Measurements from ENCODE around the gene TSPAN14. TPM values are rescaled to one million over a fixed set of nuclear protein-coding genes. Genes with fewer than 3 reads are reported as not detected.

The TSPAN14 gene
- total RNA-seq, 1 experiment from 2014 or later, result not detected

GRCh38 chr10:80421050-80421706 lies 32.9 kb upstream of the TSPAN14 start:
- DNase-seq (no peak), ATAC-seq (no peak)
- Histone ChIP-seq H4K20me1 (ENCODE audit: low read length) (no peaks in the 10 kb centered on the region), H3K9ac (ENCODE audit: low read length) (no peak overlapping the region), H3K4me2 (ENCODE audit: low read length) (no peak overlapping the region), H3K27ac (ENCODE audit: low read length) (no peak overlapping the region), H2AFZ (ENCODE audit: low read length) (no peak overlapping the region), H3K36me3 (ENCODE audit: low read depth, low read length) (no peaks in the 10 kb centered on the region), H3K4me3 (ENCODE audit: low read length) (no peak overlapping the region), H3F3A (ENCODE audit: low read length, unreplicated experiment) (no peaks in the 10 kb centered on the region), H3K4me1 (ENCODE audit: insufficient read depth, low read length) (no peaks in the 10 kb centered on the region), H3K27me3 (ENCODE audit: low read length) (no peaks in the 10 kb centered on the region), H3K9me2 (replicated peaks; ENCODE audit: low read length) (no peaks in the 10 kb centered on the region), H3K79me2 (ENCODE audit: low read length) (no peaks in the 10 kb centered on the region), H3K9me3 (ENCODE audit: low read length) (no peaks in the 10 kb centered on the region)
- CTCF ChIA-PET, result no interaction called here
- TF ChIP-seq CTCF (conservative IDR thresholded peaks at IDR 0.05; ENCODE audit: low read depth, low read length) (no peak), EZH2phosphoT487 (IDR thresholded peaks at IDR 0.05; ENCODE audit: borderline replicate concordance, low read length) (no peak), EZH2 (IDR thresholded peaks at IDR 0.05; ENCODE audit: low read length, unreplicated experiment) (no peak)
- intact Hi-C loops (cut with micrococcal nuclease), result no loop called here
- POLR2A ChIA-PET (ENCODE audit: unreplicated experiment), result no interaction called here
- no TSS peak for BruUV-seq (replicated peaks)

- intact Hi-C loops (cut with micrococcal nuclease), result no loop called here
- CTCF ChIA-PET, result no interaction called here
- H3F3A ChIP-seq (ENCODE audit: low read length, unreplicated experiment), result no peaks in the 10 kb centered on the region
- no TSS peak for BruUV-seq (replicated peaks)
- no peaks in the 10 kb centered on the region for H3K36me3 ChIP-seq (ENCODE audit: low read depth, low read length)
- POLR2A ChIA-PET (ENCODE audit: unreplicated experiment), result no interaction called here
- TF ChIP-seq EZH2phosphoT487 (IDR thresholded peaks at IDR 0.05; ENCODE audit: borderline replicate concordance, low read length), result no peak
- TF ChIP-seq EZH2 (IDR thresholded peaks at IDR 0.05; ENCODE audit: low read length, unreplicated experiment), result no peak
- TF ChIP-seq CTCF (conservative IDR thresholded peaks at IDR 0.05; ENCODE audit: low read depth, low read length), result no peak
- DNase-seq (no peak), ATAC-seq (no peak)
- H3K4me2 ChIP-seq (ENCODE audit: low read length), result no peak overlapping the region
- no peak overlapping the region for H3K9ac ChIP-seq (ENCODE audit: low read length)
- H3K27ac ChIP-seq (ENCODE audit: low read length), result no peak overlapping the region
- no peaks in the 10 kb centered on the region for H3K9me3 ChIP-seq (ENCODE audit: low read length)
- no peaks in the 10 kb centered on the region for H3K79me2 ChIP-seq (ENCODE audit: low read length)
- no peaks in the 10 kb centered on the region for H3K27me3 ChIP-seq (ENCODE audit: low read length)
- no peak overlapping the region for H3K4me3 ChIP-seq (ENCODE audit: low read length)
- H2AFZ ChIP-seq (ENCODE audit: low read length), result no peak overlapping the region
- H4K20me1 ChIP-seq (ENCODE audit: low read length), result no peaks in the 10 kb centered on the region
- no peaks in the 10 kb centered on the region for H3K4me1 ChIP-seq (ENCODE audit: insufficient read depth, low read length)
- H3K9me2 ChIP-seq (replicated peaks; ENCODE audit: low read length), result no peaks in the 10 kb centered on the region
These were observed 32.2 kb upstream of the TSPAN14 start for GRCh38 chr10:80421707-80422536.

GRCh38 chr10:80425901-80426300 lies 28.2 kb upstream of the TSPAN14 start:
- Histone ChIP-seq H3K9ac (ENCODE audit: low read length) (no peak overlapping the region), H3K4me3 (ENCODE audit: low read length) (no peak overlapping the region), H3K4me1 (ENCODE audit: insufficient read depth, low read length) (no peaks in the 10 kb centered on the region), H3K9me3 (ENCODE audit: low read length) (no peaks in the 10 kb centered on the region), H3F3A (ENCODE audit: low read length, unreplicated experiment) (no peaks in the 10 kb centered on the region), H3K36me3 (ENCODE audit: low read depth, low read length) (no peaks in the 10 kb centered on the region), H3K27ac (ENCODE audit: low read length) (no peak overlapping the region), H3K27me3 (ENCODE audit: low read length) (no peaks in the 10 kb centered on the region), H3K9me2 (replicated peaks; ENCODE audit: low read length) (no peaks in the 10 kb centered on the region), H3K4me2 (ENCODE audit: low read length) (no peak overlapping the region), H3K79me2 (ENCODE audit: low read length) (no peaks in the 10 kb centered on the region), H4K20me1 (ENCODE audit: low read length) (no peaks in the 10 kb centered on the region), H2AFZ (ENCODE audit: low read length) (no peak overlapping the region)
- ATAC-seq (no peak), DNase-seq (no peak)
- ChIA-PET POLR2A (ENCODE audit: unreplicated experiment) (no interaction called here), CTCF (no interaction called here)
- TF ChIP-seq EZH2 (IDR thresholded peaks at IDR 0.05; ENCODE audit: low read length, unreplicated experiment) (no peak), CTCF (conservative IDR thresholded peaks at IDR 0.05; ENCODE audit: low read depth, low read length) (no peak), EZH2phosphoT487 (IDR thresholded peaks at IDR 0.05; ENCODE audit: borderline replicate concordance, low read length) (no peak)
- intact Hi-C loops (cut with micrococcal nuclease), result no loop called here
- BruUV-seq (replicated peaks), result no TSS peak

Measured in PC-3 (cell line).